ENCODE data around the gene HK1. TPM values are rescaled to one million over a fixed set of nuclear protein-coding genes. Genes with fewer than 3 reads are reported as not detected.

The HK1 gene
- total RNA-seq, 2 donors from 2014 or later: 186 to 228 TPM

DNA sequence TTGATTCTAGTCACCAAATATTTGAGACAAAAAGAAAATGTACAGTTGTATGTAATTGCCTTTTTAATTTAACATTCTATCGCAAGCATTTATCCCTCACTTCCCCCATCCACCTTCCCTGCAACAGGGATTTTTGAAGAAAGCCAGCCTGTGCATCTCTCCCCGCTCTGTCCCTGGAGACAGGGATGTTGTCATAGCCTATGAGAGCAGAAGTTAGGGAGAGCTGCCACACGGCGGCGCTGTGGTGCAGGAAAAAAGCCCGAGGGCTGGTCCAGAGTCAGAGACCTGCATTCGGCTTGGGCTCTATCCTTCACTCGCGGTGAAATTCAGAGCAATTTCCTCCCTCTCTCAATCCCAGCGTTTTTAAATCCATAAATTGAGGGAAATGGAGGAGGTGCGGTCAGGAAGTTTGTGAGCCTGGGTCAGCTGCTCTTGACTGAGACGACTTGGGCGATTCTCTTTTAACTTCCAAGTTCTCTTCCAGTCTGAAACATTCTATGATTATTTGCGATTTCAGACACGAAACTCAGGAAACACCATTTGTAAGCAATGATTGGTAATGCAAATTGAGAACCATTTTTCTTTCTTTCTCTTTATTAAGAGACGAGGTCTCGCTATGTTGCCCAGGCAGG is 40.7 kb upstream of the HK1 start:
- TF ChIP-seq, protein P1, sequence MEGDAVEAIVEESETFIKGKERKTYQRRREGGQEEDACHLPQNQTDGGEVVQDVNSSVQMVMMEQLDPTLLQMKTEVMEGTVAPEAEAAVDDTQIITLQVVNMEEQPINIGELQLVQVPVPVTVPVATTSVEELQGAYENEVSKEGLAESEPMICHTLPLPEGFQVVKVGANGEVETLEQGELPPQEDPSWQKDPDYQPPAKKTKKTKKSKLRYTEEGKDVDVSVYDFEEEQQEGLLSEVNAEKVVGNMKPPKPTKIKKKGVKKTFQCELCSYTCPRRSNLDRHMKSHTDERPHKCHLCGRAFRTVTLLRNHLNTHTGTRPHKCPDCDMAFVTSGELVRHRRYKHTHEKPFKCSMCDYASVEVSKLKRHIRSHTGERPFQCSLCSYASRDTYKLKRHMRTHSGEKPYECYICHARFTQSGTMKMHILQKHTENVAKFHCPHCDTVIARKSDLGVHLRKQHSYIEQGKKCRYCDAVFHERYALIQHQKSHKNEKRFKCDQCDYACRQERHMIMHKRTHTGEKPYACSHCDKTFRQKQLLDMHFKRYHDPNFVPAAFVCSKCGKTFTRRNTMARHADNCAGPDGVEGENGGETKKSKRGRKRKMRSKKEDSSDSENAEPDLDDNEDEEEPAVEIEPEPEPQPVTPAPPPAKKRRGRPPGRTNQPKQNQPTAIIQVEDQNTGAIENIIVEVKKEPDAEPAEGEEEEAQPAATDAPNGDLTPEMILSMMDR (IDR thresholded peaks at IDR 0.05): peak; percentile 84 to 91
- Histone ChIP-seq H3K4me3 (no peak overlapping the region), H3K9me3 (no peaks in the 10 kb centered on the region), H3K36me3 (no peaks in the 10 kb centered on the region), H3K4me1 (peaks cover 0 to 9% of the 10 kb centered on the region in 2 donors), H3K27ac (no peak overlapping the region), H3K27me3 (no peaks in the 10 kb centered on the region)
- peak; percentile 91 for DNase-seq (ENCODE audit: low spot score)

DNA sequence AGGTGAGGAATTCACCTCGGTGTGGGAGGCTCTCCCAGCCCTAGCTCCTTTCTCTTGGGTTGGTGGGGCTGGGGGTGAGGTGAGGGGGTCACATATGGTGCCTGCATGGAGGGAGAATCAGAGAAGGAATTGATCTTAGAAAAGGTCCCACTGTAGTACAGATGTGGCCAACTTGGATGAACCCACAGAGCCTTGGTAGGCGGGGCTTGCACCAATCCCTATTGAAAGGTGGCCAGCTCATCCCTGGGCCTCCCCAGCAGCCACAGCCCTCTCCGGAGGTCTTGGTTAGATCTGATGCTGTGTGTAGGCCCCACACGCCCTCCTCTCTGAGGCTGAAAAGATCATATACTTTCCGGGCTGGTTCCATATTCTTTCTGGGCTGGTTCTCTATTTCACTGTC is 39.2 kb upstream of the HK1 start:
- TF ChIP-seq, protein P1 (IDR thresholded peaks at IDR 0.05): no peak
- H3K4me1 ChIP-seq: peaks cover 0 to 9% of the 10 kb centered on the region in 2 donors
- no peaks in the 10 kb centered on the region for H3K36me3 ChIP-seq
- H3K4me3 ChIP-seq: no peak overlapping the region
- no peaks in the 10 kb centered on the region for H3K27me3 ChIP-seq
- no peaks in the 10 kb centered on the region for H3K9me3 ChIP-seq
- H3K27ac ChIP-seq: no peak overlapping the region
- DNase-seq (ENCODE audit: low spot score): no peak

DNA sequence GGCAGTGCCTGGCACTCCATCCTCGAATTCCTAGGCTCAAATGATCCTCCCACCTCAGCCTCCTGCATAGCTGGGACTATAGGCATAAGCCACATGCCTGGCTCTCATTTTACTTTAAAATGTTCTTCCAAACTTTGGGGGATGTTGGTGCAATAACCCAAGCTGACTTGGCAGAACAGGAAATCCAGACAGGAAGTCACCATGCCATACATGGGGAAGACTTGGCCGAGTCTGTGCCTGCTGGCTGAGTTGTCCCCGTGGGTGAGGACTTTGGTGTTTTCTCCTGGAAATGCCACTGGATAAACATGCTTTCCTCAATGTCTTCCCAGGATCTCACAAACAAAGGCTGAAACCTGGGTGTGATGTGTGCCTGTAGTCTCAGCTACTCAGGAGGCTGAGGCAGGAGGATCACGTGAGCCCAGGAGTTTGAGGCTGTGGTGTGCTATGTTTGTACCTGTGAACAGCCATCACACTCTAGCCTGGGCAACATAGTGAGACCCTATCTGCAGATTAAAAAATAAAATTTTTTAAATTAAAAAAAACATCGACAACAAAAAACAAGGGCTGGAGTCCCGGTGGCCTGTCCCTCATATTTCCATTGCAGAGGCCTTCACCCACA is 38.4 kb upstream of the HK1 start:
- TF ChIP-seq, protein P1 (IDR thresholded peaks at IDR 0.05): no peak
- Histone ChIP-seq H3K9me3 (no peaks in the 10 kb centered on the region), H3K27ac (no peak overlapping the region), H3K4me3 (no peak overlapping the region), H3K27me3 (no peaks in the 10 kb centered on the region), H3K36me3 (no peaks in the 10 kb centered on the region), H3K4me1 (peaks cover 0 to 9% of the 10 kb centered on the region in 2 donors)
- DNase-seq (ENCODE audit: low spot score): no peak

DNA sequence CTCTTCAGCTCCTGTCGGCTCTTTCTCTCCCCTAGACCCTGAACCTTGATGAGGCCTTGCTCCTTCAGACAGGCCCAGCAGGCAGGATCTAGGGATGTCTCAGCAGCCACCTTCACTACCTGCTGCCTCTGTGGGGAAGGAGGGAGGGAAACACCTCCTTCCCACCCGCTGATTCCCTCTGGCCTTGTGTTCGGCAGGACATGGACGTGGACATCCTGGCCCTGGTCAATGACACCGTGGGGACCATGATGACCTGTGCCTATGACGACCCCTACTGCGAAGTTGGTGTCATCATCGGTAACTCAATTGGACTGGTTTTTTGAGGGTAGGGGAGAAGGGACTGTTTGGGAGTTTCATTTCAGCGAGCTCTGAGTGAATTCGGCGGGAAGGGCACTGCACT is 37.8 kb upstream of the HK1 start:
- H3K36me3 ChIP-seq: no peaks in the 10 kb centered on the region
- H3K4me3 ChIP-seq: no peak overlapping the region
- H3K27ac ChIP-seq: no peak overlapping the region
- TF ChIP-seq, protein P1 (IDR thresholded peaks at IDR 0.05): no peak
- H3K27me3 ChIP-seq: no peaks in the 10 kb centered on the region
- H3K9me3 ChIP-seq: no peaks in the 10 kb centered on the region
- peaks cover 0 to 9% of the 10 kb centered on the region in 2 donors for H3K4me1 ChIP-seq
- no peak for DNase-seq (ENCODE audit: low spot score)

- no peak for DNase-seq (ENCODE audit: low spot score)
- H3K27ac ChIP-seq: no peak overlapping the region
- H3K9me3 ChIP-seq: no peaks in the 10 kb centered on the region
- TF ChIP-seq, protein P1 (IDR thresholded peaks at IDR 0.05): no peak
- H3K4me3 ChIP-seq: no peak overlapping the region
- peaks cover 0 to 9% of the 10 kb centered on the region in 2 donors for H3K4me1 ChIP-seq
- H3K27me3 ChIP-seq: no peaks in the 10 kb centered on the region
- no peaks in the 10 kb centered on the region for H3K36me3 ChIP-seq
These were observed 36.7 kb upstream of the HK1 start for GRCh38 chr10:69241575-69241974.
